Choroid plexus epithelial cell (primary cell): ENCODE results near the gene TYSND1.

Experiments
- DNase-seq: peaks from one replicate; pipeline ENCODE4 v3.0.0-alpha.2; 2010; ENCODE audit warnings: low read depth
- H3K4me3 ChIP-seq: 2 replicates; pipeline ENCODE4 v1.5.1; 2011; ENCODE audit warnings: low read depth, mild to moderate bottlenecking, control low read depth, low read length, moderate library complexity
- TF ChIP-seq, protein P1 (sequence below): conservative IDR thresholded peaks from 2 replicates; pipeline ENCODE4 v1.5.1; 2011; ENCODE audit warnings: low read depth, mild to moderate bottlenecking, control low read depth, inconsistent platforms, low read length, moderate library complexity

The TYSND1 gene

DNA sequence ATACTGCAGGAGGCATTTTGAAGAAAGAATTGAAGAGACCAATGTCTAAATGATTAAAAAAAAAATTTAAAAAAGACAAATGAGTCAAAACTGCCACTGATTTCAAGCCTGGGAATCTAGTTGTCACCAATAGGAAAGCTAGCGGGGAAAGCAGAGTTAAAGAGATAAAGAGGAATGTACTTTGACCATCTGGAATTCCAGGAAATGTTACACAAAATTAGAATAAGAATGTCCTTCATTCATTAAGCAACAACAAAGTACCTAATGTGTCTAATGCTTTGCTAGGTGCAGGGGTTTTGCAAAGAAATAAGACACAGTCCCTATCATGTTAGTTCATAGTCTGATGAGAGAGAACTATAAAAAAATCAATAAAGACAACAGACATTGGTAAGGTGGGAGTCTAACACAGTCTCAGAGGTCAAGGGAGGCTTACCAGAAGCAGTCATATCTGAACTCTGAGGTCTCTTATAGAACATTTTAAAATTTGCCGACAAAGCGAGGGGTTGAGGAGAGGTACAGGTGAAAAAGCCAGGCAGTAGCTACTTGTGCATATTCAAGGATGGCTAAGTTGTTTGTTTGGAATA is 8.8 kb upstream of the TYSND1 start:
- TF ChIP-seq, protein P1, sequence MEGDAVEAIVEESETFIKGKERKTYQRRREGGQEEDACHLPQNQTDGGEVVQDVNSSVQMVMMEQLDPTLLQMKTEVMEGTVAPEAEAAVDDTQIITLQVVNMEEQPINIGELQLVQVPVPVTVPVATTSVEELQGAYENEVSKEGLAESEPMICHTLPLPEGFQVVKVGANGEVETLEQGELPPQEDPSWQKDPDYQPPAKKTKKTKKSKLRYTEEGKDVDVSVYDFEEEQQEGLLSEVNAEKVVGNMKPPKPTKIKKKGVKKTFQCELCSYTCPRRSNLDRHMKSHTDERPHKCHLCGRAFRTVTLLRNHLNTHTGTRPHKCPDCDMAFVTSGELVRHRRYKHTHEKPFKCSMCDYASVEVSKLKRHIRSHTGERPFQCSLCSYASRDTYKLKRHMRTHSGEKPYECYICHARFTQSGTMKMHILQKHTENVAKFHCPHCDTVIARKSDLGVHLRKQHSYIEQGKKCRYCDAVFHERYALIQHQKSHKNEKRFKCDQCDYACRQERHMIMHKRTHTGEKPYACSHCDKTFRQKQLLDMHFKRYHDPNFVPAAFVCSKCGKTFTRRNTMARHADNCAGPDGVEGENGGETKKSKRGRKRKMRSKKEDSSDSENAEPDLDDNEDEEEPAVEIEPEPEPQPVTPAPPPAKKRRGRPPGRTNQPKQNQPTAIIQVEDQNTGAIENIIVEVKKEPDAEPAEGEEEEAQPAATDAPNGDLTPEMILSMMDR, result no peak
- H3K4me3 ChIP-seq, result no peak overlapping the region
- no peak for DNase-seq

DNA sequence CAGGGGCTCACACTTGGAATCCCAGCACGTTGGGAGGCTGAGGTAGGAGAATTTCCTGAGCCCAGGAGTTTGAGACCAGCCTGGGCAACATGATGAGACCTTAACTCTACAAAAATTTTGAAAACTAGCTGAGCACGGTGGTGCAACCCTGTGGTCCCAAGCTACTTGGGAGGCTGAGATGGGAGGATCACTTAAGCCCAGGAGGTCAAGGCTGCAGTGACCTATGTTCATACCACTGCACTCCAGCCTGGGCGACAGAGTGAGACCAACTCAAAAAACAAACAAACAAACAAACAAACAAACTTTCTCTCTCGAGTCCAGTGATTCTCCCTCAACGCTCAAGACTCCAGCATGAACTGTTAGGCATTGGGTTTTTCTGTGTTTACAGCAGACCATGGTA is 2.0 kb upstream of the TYSND1 start:
- DNase-seq, result no peak
- TF ChIP-seq, protein P1, result no peak
- no peak overlapping the region for H3K4me3 ChIP-seq

DNA sequence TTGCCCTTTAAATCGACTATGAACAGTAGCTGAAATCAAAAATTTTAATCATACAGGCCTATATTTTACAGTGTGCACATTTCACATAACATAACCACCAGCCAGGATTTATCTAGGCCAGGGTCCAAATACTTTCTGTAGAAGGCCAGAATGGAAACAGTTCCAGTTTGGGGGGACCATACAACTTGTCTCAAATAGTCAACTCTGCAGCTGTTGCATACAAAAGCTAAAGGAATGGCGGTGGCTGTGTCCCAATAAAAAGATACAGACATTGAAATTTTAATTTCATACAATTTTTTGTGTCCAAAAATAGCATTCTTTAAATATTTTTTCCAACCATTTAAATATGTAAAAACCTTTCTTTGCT is 742 bp upstream of the TYSND1 start:
- no peak for DNase-seq
- TF ChIP-seq, protein P1, result no peak
- no peak overlapping the region for H3K4me3 ChIP-seq

DNA sequence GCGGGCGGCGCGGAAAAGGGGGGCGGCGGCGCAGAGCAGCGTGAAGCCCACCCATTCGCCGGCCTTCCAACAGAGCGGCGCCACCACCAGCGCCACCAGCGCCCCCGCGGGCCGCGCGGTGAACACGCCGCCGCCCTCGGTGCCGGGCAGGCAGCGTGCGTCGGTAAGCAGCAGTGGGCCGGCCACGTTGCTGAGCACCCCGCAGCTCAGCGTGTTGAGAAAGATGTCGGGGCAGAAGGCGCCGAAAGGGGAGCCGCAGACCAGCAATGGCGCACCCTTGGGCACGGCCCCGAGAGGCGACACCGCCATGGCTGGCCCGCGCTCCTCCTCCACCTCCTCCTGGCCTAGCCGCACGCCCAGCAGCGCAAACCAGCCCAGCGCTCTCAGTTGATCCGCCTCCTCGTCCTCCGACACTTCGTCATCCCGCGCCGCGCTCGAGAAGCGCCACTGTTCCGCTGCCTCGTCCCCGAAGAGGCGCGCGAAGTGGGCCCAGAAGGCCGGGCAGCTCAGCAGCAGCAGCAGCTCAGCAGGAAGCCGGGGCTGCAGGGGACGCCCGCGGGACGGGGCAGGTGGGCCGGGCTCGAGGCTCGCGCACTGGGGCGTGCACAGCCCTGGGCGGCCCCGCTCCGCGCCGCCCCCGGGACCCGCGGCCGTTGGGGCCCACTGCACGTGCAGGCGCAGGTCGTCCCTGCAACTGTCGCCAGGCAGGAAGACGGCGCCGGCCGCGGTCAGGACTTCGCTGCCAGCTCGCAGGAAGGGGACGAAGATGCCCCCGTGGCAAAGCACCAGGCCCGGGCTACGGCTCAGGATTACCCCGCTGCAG is 623 bp downstream of the TYSND1 start:
- TF ChIP-seq, protein P1, result peak; percentile 23
- H3K4me3 ChIP-seq, result peak overlapping the region; percentile 64

DNA sequence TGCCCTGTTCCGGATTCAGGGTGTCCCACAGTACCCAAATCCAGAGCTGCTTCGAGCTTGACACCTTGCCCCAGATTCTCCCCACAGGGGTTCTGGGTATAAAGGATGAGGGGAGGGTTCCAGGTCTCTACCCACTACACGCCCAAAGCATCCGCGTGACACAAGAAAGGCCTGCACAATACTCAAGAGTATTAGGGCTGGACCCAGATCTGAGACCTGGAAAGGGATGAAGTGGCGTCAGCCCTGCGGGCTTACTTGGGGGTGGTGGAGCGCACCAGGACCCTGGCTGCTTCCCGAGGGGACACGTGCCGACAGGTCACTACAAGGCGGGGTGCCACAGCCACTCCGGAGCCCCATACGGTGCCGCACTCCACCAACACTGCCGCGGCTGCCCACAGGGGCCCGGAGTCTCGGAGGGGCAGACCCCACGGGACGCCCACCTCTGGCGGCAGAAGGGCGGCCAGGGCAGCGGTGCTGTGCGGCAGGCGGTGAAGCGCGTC is 1.3 kb downstream of the TYSND1 start:
- no peak for DNase-seq
- TF ChIP-seq, protein P1, result no peak
- peak overlapping the region; percentile 64 for H3K4me3 ChIP-seq

More for the DNA sequence above, 623 bp downstream of the TYSND1 start:
- DNase-seq, result peak; percentile 58

DNA sequence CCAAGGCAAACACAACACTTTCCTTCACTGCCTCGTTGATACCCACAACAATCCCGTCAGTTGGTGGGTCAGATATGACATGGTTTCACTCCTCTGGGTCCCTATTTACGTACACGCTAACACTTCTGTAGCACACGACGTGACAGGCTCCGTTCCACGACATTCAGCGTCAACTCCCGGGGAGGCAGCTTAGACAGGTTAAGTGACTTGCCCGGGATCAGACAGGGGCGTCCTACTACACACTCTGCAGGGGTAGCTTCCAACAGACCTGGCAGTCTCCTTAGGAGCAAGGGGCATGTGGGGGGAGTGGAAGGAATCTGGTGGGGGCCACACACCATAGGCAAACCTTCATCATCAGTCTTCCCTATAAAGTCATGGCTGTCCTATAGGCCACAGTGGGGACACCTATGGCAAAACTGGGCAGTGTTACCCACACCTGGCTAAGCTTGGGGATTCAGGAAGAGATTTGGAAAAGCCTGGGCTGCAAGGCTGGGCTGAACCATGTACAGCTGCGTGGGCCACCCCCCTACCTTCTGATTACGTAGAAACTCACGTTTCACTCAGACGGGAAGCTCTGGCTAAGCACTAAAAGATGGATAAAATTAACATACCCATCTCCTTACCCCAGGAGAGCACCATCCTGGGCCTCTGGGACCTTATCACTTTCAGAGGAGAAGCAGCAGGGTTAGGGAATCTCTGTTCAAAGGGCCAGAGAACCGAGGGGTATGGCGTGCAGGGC is 2.0 kb downstream of the TYSND1 start:
- H3K4me3 ChIP-seq, result no peak overlapping the region
- TF ChIP-seq, protein P1, result no peak

More for the DNA sequence above, 2.0 kb downstream of the TYSND1 start:
- no peak for DNase-seq
